GM19193 (cell line): ENCODE data around the gene QPCT.

Experiments used
- POLR2A ChIP-seq: IDR thresholded peaks from 4 replicates; pipeline ENCODE4 v1.6.1; 2011; ENCODE audit not compliant: insufficient read depth, insufficient read length; ENCODE audit errors: extremely low read depth

Gene QPCT

GRCh38 chr2:37321029-37321682 lies 23.3 kb upstream of the QPCT start:
- TF ChIP-seq POLR2A = no peak

DNA sequence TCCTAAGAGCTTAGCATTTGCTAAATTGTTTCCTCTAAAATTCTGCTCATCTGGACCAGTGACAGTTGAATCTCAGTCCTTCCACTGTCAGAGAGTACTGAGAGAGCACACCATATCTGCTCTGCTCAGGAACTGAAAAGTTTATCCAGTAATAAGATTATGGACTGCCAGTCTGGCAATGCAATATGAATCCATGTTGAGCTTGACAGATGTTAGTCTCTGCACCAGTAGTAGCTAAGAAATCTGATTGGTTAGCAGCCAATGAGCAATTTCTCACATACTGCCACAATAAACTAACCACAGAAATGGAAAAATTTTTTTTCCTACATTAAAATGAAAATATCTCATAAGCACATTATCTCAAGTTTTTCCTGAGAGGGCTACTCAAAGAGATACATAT lies 22.1 kb upstream of the QPCT start:
- TF ChIP-seq POLR2A = no peak

DNA sequence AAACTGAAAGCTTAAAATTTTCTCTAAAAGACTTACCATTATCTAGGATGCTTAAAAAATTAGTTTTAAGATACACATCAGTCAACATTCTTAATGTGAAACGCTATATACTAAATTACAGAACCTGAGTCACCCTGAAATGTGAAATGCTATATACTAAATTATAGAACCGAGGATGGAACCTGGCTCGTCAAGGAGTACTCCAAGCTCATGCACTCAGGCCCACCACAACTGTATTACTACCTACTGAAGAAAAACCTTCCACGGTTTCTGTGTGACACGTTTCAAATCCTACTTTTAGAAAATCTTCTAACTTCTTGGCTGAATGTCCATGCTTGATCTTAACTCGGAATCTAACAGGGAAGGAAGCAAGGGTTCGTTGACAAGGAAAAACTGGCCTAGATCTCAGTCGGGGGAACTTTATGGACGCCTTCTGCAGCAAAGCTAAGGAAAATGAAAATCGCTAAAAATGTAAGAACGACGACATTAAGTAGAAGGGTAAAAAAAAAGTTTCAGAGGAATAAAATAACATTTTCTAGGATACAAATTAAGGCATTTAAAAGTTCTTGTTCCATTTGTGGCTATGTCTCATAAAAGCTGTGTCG lies 21.2 kb upstream of the QPCT start:
- no peak for TF ChIP-seq POLR2A

DNA sequence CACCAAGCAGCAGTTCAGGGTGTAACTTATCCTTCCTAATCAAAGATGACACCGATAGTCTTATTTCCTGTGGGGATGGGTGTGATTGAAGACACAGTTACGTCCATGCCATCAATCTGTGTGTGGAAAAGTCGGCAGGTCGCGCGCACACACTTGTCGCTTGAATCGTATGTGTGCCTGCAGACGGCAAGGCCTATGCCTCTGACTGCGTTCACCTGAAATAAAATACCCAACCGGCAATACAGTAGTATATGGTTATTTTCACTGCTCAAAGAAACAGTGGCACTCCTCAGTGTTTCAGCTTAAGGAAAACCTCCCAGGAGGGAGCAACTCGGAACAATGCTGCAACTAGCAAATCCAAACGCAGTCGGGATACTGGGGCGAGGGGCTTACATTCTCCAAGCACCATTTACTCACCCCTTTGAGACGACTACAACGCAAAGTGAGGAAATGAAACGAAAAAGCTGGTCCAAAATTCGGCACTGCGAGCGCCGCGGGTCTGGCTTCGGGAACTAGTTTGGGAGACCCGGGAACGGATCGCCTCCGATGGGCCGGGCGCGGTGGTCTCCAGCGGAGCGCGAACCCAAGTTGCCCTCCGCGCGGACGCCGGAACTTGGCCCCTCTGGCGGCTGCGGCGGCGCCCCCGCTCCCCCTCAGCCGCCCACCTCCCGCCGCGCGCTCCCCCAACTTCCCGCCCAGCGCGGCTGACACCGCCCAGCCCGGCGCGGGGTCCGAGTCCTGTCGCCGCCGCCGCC lies 20.5 kb upstream of the QPCT start:
- no peak for TF ChIP-seq POLR2A

GRCh38 chr2:37324536-37324785 lies 20.0 kb upstream of the QPCT start:
- peak; percentile 53 for TF ChIP-seq POLR2A

DNA sequence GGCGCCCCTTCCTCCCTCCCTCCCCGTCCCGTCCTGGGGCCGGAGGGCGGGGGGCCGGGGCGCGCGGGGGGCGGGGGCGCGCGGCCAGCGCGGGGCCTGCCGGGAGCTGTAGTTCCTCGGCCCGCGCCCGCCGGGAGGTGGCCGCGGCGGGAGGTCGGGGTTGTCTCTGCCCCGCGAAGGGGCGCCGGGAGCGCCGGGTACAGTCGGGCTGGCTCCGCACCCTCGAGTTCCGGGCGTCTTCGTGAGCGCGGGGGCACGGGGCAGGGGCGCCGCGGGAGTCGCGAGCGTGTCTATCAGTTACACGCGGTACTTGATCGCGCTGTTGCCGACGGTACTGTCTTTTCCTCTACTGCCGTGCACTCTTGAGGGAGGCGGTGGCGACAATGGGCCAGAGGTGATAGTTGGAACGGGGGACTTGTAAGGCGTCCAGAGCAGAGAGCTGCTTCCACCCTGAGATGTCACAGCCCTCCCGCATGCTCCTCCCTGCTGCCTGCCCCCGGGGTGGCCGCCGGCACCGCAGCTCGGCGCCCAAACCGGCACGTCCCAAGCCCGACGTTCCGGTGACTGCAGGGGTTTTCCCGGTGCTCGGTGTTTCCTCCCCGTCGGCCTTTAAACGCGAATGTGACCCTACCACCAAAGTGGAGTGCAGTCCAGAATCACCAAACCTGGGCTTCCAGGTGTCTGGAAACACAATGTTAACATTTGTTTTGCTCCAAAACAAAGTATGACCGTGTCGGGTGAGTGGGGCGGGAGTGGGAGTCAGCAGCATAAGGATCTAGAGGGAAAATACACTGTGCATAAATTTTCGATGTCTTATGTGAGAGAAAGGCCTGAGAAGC lies 19.4 kb upstream of the QPCT start, which contains the start of gene PRKD3:
TSS of gene PRKD3 (minus strand) at position 48 of the 839 bp plus-strand sequence. CDS start 8,309 bp downstream, outside the sequence.
- no peak for TF ChIP-seq POLR2A

GRCh38 chr2:37325625-37326071 lies 18.8 kb upstream of the QPCT start:
- no peak for TF ChIP-seq POLR2A

GRCh38 chr2:37326285-37326684 lies 18.1 kb upstream of the QPCT start:
- TF ChIP-seq POLR2A = no peak

DNA sequence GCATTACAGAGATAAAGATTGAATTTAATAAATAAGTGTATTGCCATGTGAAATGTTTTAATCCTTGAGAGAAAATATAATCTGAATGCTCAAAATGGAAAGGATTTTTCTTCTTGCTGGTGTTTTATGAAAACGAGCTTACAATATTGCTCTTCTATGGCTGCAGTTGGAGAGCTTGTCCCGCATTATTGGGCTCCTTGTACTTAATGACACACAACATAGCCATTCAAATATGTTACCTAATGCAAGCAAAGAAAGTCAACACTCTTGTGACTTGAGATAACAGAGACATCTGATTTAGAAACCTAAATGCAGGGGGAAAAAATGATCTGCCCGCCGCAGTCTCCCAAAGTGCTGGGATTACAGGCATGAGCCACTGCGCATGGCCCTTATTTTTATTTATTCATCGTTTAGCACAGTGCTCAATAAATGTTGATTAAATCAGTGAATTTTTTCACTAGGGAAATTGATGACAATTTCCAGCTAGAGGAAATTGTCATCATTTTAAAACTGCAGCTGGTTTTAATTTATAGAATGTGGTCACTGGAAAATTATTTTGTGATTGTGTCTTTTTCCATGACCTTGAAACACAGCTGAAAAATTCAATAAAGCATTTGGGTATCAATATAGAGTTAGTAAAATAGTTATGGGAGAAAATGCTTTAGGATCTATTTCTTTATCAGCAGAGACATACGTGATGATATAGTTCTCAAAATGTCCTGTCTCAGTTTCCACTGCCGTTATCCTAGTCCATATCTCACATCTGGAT lies 17.4 kb upstream of the QPCT start:
- TF ChIP-seq POLR2A = no peak

- TF ChIP-seq POLR2A = no peak
Measured at GRCh38 chr2:37330681-37331080, 13.7 kb upstream of the QPCT start.

DNA sequence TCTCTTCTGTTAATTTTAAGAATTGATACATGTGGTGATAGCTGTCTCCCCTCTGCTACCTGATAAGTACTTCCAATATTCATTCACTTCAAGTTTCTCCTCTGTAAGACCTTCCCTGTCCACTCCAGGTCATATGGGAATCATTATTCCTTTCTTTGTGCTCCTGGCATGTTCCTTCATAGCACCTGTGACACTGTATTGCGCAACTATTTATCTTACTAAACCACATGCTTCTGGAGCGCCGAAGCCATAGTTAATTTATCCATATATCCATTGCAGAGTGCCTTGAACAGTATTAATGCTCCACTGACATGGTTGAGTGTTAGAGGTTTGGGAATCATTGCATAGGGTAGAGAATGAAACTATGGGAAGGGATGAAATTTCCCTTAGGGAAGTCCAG lies 11.9 kb upstream of the QPCT start:
- TF ChIP-seq POLR2A = no peak

DNA sequence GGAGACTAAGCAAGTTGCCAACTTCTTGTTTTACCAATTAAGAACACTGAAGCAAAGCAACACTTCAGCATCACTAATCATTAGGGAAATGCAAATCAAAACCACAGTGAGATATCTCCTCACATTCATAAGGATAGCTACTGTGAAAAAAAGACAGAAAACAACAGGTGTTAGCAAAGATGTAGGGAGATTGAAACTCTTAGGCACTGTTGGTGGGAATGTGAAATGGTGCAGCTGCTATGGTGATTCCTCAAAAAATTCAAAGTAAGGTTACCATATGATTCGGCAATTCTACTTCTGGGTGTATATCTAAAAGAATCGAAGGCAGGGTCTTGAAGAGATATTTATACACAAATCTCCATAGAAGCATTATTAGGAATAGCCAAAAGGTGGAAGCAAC lies 11.2 kb upstream of the QPCT start:
- TF ChIP-seq POLR2A = no peak

DNA sequence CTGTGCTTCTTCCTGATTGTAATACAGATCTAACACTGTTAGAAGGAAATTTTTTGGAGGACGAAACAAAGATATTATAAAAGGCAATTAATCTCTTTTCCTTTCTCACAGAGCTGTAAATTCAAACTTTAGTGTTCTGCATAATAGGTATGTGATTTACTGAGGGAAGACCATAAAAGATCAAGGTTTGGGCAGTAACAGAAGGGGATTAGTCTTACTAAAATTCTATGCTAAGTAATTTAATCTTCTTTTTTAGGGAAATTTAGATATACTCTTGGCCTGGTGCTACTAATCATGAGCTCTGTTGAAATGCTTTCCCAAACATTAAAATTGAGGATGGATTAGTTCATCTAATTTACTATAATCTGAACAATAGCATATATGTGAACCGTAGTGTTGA lies 8.8 kb upstream of the QPCT start:
- TF ChIP-seq POLR2A = no peak

DNA sequence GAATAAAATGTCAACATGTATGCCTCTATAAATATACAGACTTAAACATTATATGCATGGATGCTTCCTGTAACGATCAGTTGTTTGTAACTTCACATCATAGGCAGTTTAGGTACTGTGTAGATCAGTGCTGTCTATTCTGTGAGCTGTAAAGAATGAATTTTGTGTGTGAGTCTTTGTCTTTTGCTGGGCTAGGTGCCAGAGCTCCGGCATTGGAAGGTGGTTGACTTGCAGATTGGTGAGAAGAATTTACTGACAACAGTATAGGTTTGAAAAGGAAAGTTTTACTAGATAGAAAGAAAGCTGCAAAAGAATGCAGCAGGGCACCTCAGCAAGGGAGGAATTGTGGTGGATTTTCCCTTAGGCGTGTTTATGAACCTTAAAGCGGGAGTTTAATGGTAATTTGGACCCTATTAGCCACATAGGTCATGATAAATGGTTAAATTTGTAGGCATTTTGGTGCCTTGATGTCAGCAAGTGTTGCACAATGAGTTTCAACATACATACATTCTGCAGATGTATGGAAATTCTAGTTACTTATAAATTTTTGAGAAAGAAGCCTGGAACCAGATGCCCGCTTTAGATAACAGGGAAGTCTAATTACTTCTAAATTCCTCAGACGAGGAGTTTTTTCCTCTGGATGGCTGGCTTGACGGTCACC lies 6.7 kb upstream of the QPCT start:
- no peak for TF ChIP-seq POLR2A
